Astrocyte (in vitro differentiated cells and primary cell): Measurements from ENCODE around the gene NCSTN. TPM values are rescaled to one million over a fixed set of nuclear protein-coding genes. Genes with fewer than 3 reads are reported as not detected.
"Not testable (repeated sequence)": the region's sequence is repeated elsewhere in the genome, so short reads cannot be mapped to it uniquely, and the experiment has no call there.

Experiments used
- DNase-seq: peaks from one replicate; pipeline ENCODE4 v3.0.0-alpha.2; 2010; ENCODE audit warnings: low read depth
- FAIRE-seq: peaks from 2 replicates; lab custom pipeline; 2011; peaks lifted over from hg19 to GRCh38; lab: Jason Lieb, UNC
- H2AFZ ChIP-seq: 2 replicates; pipeline ENCODE4 v1.6.0; 2012; ENCODE audit warnings: low read depth, low read length, inconsistent platforms
- H3K27ac ChIP-seq: 2 replicates; pipeline ENCODE4 v1.5.1; 2011; ENCODE audit warnings: low read depth, low read length, inconsistent platforms
- H3K27me3 ChIP-seq: 2 replicates; pipeline ENCODE4 v1.6.0; 2011; ENCODE audit warnings: low read length, inconsistent platforms; ENCODE audit not compliant: insufficient read depth
- H3K36me3 ChIP-seq: 2 replicates; pipeline ENCODE4 v1.5.1; 2011; ENCODE audit warnings: low read length, inconsistent platforms; ENCODE audit not compliant: insufficient read depth
- H3K4me1 ChIP-seq: 2 replicates; pipeline ENCODE4 v1.5.1; 2011; ENCODE audit warnings: low read length, inconsistent platforms; ENCODE audit not compliant: insufficient read depth
- H3K4me2 ChIP-seq: 2 replicates; pipeline ENCODE4 v1.6.0; 2012; ENCODE audit warnings: low read length, inconsistent platforms
- H3K4me3 ChIP-seq: 2 replicates; pipeline ENCODE4 v1.5.1; 2011; ENCODE audit warnings: low read depth, mild to moderate bottlenecking, low read length, inconsistent platforms; ENCODE audit not compliant: insufficient read depth
- H3K79me2 ChIP-seq: 2 replicates; pipeline ENCODE4 v1.6.0; 2012; ENCODE audit warnings: mild to moderate bottlenecking, low read length, inconsistent platforms; ENCODE audit not compliant: insufficient read depth
- H3K9ac ChIP-seq: 2 replicates; pipeline ENCODE4 v1.6.0; 2012; ENCODE audit warnings: mild to moderate bottlenecking, low read length, inconsistent platforms
- H3K9me3 ChIP-seq: 2 replicates; pipeline ENCODE4 v1.5.1; 2012; ENCODE audit warnings: low read depth, mild to moderate bottlenecking, low read length, inconsistent platforms; ENCODE audit not compliant: insufficient read depth
- H4K20me1 ChIP-seq: 2 replicates; pipeline ENCODE4 v1.6.0; 2012; ENCODE audit warnings: low read length, inconsistent platforms; ENCODE audit not compliant: insufficient read depth
- H3K27ac Mint-ChIP-seq: one replicate; pipeline ENCODE4 v1.8.0; 2021; ENCODE audit warnings: mild to moderate bottlenecking, mixed read lengths; ENCODE audit not compliant: unreplicated experiment
- H3K27me3 Mint-ChIP-seq: one replicate; pipeline ENCODE4 v1.8.0; 2021; ENCODE audit warnings: low read depth, mixed read lengths; ENCODE audit not compliant: unreplicated experiment
- H3K36me3 Mint-ChIP-seq: one replicate; pipeline ENCODE4 v1.8.0; 2021; ENCODE audit warnings: low read depth, mixed read lengths; ENCODE audit not compliant: unreplicated experiment
- H3K4me1 Mint-ChIP-seq: one replicate; pipeline ENCODE4 v1.8.0; 2021; ENCODE audit warnings: low read depth, mixed read lengths; ENCODE audit not compliant: unreplicated experiment
- H3K4me3 Mint-ChIP-seq: one replicate; pipeline ENCODE4 v1.8.0; 2021; ENCODE audit warnings: mild to moderate bottlenecking, moderate library complexity, mixed read lengths; ENCODE audit not compliant: unreplicated experiment
- H3K9me3 Mint-ChIP-seq: one replicate; pipeline ENCODE4 v1.8.0; 2021; ENCODE audit warnings: mild to moderate bottlenecking, mixed read lengths; ENCODE audit not compliant: unreplicated experiment
- CTCF ChIP-seq: IDR thresholded peaks from 2 replicates; pipeline ENCODE4 v1.5.1; 2011; ENCODE audit warnings: low read depth, mild to moderate bottlenecking, inconsistent platforms, low read length, moderate library complexity; ENCODE audit not compliant: insufficient read depth
- EZH2 ChIP-seq: IDR thresholded peaks from 2 replicates; pipeline ENCODE4 v1.6.1; 2012; ENCODE audit warnings: mild to moderate bottlenecking, low read length, inconsistent platforms; ENCODE audit not compliant: insufficient read depth
- total RNA-seq: library from RNA; stranded (reverse); gene quantifications from 2 replicates; pipeline ENCODE4 v1.2.1, GENCODE V29; 2021

Gene NCSTN
- total RNA-seq, 1 donor from 2014 or later = 171 TPM

GRCh38 chr1:160376525-160377131 is 33.4 kb downstream of the NCSTN start:
- H3K27ac Mint-ChIP-seq = peak overlapping the region; percentile 64

GRCh38 chr1:160377585-160378206 is 34.5 kb downstream of the NCSTN start:
- no peaks in the 10 kb centered on the region for H3K79me2 ChIP-seq
- H3K4me2 ChIP-seq = peak overlapping the region; percentile 32
- DNase-seq = peak; percentile 54
- no peak overlapping the region for H3K4me3 ChIP-seq
- H3K9ac ChIP-seq = no peak overlapping the region
- no peaks in the 10 kb centered on the region for H3K9me3 Mint-ChIP-seq
- FAIRE-seq = peak; percentile 20
- no peaks in the 10 kb centered on the region for H3K36me3 Mint-ChIP-seq
- no peak overlapping the region for H2AFZ ChIP-seq
- no peak overlapping the region for H3K27ac Mint-ChIP-seq
- H3K27me3 Mint-ChIP-seq = peaks cover 6% of the 10 kb centered on the region
- no peaks in the 10 kb centered on the region for H4K20me1 ChIP-seq
- no peaks in the 10 kb centered on the region for H3K36me3 ChIP-seq
- no peak overlapping the region for H3K27ac ChIP-seq
- H3K4me1 ChIP-seq = peaks cover 19% of the 10 kb centered on the region
- peaks cover 35% of the 10 kb centered on the region for H3K4me1 Mint-ChIP-seq
- H3K9me3 ChIP-seq = no peaks in the 10 kb centered on the region
- TF ChIP-seq EZH2 = no peak
- no peak for TF ChIP-seq CTCF
- H3K27me3 ChIP-seq = no peaks in the 10 kb centered on the region
- H3K4me3 Mint-ChIP-seq = no peak overlapping the region

More at GRCh38 chr1:160376525-160377131, 33.4 kb downstream of the NCSTN start:
- no peak for TF ChIP-seq EZH2
- peak; percentile 95 for TF ChIP-seq CTCF
- DNase-seq (peak; percentile 53), FAIRE-seq (peak; percentile 88)
- no peaks in the 10 kb centered on the region for H4K20me1 ChIP-seq
- H3K27me3 ChIP-seq = no peaks in the 10 kb centered on the region
- H3K4me1 Mint-ChIP-seq = peaks cover 35% of the 10 kb centered on the region
- peak overlapping the region; percentile 11 for H3K4me3 Mint-ChIP-seq
- no peaks in the 10 kb centered on the region for H3K9me3 ChIP-seq
- no peaks in the 10 kb centered on the region for H3K79me2 ChIP-seq
- peaks cover 19% of the 10 kb centered on the region for H3K4me1 ChIP-seq
- no peaks in the 10 kb centered on the region for H3K36me3 ChIP-seq
- peaks cover 6% of the 10 kb centered on the region for H3K27me3 Mint-ChIP-seq
- H3K36me3 Mint-ChIP-seq = no peaks in the 10 kb centered on the region
- no peaks in the 10 kb centered on the region for H3K9me3 Mint-ChIP-seq
- H3K9ac ChIP-seq = no peak overlapping the region
- peak overlapping the region; percentile 46 for H2AFZ ChIP-seq
- H3K4me3 ChIP-seq = no peak overlapping the region
- peak overlapping the region; percentile 37 for H3K4me2 ChIP-seq
- H3K27ac ChIP-seq = no peak overlapping the region

- H3K4me1 Mint-ChIP-seq, H4K20me1 ChIP-seq, H2AFZ ChIP-seq, H3K27ac ChIP-seq, DNase-seq, H3K27me3 ChIP-seq, H3K36me3 ChIP-seq, H3K4me3 Mint-ChIP-seq, H3K9me3 ChIP-seq, H3K79me2 ChIP-seq, H3K27ac Mint-ChIP-seq, H3K4me3 ChIP-seq, H3K9ac ChIP-seq, H3K4me2 ChIP-seq, H3K36me3 Mint-ChIP-seq, H3K4me1 ChIP-seq, FAIRE-seq, H3K27me3 Mint-ChIP-seq: not testable (repeated sequence)
- H3K9me3 Mint-ChIP-seq = peaks cover 18% of the 10 kb centered on the region
These were observed 41.6 kb downstream of the NCSTN start for GRCh38 chr1:160384812-160385211.

GRCh38 chr1:160388406-160388805 is 45.2 kb downstream of the NCSTN start:
- not testable (repeated sequence) for H3K4me1 ChIP-seq, H3K27me3 ChIP-seq, H3K9me3 ChIP-seq, H3K36me3 Mint-ChIP-seq, H3K36me3 ChIP-seq, H2AFZ ChIP-seq, H3K27ac Mint-ChIP-seq, H3K4me2 ChIP-seq, H3K79me2 ChIP-seq, FAIRE-seq, H3K4me3 ChIP-seq, H3K9ac ChIP-seq, H3K4me1 Mint-ChIP-seq, DNase-seq, H3K27me3 Mint-ChIP-seq, H3K4me3 Mint-ChIP-seq, H3K27ac ChIP-seq, H4K20me1 ChIP-seq
- H3K9me3 Mint-ChIP-seq = peaks cover 18% of the 10 kb centered on the region
